Right ventricle myocardium inferior (tissue), 1 donor: ENCODE results near the gene CARS1. TPM values are rescaled to one million over a fixed set of nuclear protein-coding genes. Genes with fewer than 3 reads are reported as not detected.

Experiments used
- ATAC-seq: fragments of 200-7000 bp; cut with Tn5 transposase; one replicate; pipeline ENCODE4 v1.9.1; 2020; ENCODE audit warnings: mild to moderate bottlenecking, moderate library complexity
- DNase-seq: peaks from one replicate; pipeline ENCODE4 v3.0.0; 2021; ENCODE audit errors: missing footprints
- intact Hi-C: fragments of 100-400 bp; cut with DNase I; formaldehyde crosslinking; loops from one replicate; pipeline ENCODE4 v1.11.0; 2022
- total RNA-seq: library from RNA; stranded (reverse); fragmentation: NEBNext Ultra II Directional; extraction: Animal tissue kit (Norgen Biotek cat#: 25700); gene quantifications from one replicate; pipeline ENCODE4 v1.2.1, GENCODE V29; 2021
- donor health status: DM: no; HTN: yes; CAD: no; lungs with severe emphysema.

The CARS1 gene
- total RNA-seq, 1 donor from 2014 or later: 17.2 TPM

DNA sequence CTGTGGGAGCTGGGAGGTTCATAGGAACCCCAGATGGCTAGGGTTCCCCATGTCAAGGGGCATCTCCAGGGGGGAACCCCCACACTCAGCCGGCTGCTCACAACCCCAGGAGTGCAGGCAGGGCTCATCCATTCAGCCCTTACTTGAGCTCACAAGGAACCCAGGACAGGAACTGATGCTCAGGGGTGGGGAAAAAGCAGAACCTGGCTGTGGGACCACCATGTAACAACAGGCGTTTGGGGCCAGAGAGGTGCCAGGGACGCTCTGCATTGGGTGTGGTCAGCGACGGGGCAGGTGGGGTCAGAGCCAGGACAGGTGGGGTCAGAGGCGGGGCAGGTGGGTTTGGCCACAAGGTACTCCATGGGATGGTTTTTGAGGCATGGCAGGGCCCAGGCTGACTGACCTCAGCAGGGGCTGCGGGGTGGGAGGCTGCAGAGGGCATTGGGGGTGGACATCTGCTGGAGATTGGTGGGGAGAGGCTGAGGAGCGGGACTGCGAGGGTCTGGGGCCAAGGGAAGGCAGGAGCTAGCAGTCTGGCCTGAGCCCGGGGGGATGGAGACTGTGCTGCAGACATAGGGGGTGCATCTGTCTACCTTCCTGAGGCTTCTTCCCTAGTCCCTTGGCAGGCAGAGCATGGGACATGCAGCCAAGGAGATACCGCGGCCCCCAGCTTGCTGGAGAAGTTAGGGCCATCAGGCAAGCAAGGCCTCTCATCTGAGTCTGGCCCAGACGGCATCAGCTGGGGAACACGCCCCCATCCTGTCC is 34.0 kb upstream of the CARS1 start:
- ATAC-seq (no peak), DNase-seq (no peak)
- intact Hi-C loops: loop anchor here (1.0 to 5.0 kb wide), 2 partner anchors 34 to 54 kb away; partner anchors contain the start of gene CARS1

GRCh38 chr11:3090096-3090901 is 33.1 kb upstream of the CARS1 start:
- intact Hi-C loops: loop anchor here (5.0 kb wide), 1 partner anchor 33 kb away; the partner anchor contains the start of gene CARS1
- ATAC-seq: no peak
- no peak for DNase-seq

DNA sequence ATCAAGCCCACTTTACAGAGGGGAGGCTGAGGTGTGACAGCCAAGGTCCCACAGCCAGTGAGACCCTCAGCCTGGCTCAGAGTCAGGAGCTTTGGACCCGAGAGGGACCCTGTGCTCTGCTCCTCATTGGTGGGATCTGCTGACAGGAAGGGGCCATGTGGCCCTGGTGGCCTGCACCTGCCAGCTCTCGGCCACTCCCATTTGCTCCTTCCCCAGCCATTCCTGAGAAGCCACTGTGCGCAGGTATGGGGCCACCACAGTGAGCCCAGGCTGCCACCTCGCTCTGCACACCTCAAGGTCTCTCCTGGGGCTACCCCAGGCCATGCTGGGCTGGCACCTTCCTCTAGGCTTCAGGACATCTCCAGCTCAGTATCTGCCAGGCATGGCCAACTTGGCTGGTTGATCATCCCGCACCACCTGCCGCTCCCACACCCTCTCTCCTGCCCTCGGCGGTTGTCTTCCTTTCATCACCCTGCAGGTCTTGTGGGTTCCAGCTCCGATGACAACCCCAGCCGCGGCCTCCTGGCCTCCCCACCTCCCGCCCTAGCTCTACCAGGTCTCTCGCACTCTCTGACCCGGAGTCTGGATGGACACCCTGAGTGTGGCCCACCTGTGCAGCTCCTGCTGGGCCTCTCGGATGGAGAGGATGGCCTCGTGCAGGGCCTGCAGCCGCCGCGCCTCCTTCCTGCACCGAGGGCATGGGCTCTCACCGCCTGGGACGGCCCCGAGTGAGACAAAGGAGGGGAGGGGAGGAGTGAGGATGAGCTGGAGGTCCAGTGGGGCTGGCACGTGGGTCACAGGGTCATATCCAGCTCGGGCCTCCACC is 32.2 kb upstream of the CARS1 start:
- DNase-seq (no peak), ATAC-seq (no peak)
- intact Hi-C loops: loop anchor here (5.0 kb wide), 1 partner anchor 32 kb away; the partner anchor contains the start of gene CARS1

DNA sequence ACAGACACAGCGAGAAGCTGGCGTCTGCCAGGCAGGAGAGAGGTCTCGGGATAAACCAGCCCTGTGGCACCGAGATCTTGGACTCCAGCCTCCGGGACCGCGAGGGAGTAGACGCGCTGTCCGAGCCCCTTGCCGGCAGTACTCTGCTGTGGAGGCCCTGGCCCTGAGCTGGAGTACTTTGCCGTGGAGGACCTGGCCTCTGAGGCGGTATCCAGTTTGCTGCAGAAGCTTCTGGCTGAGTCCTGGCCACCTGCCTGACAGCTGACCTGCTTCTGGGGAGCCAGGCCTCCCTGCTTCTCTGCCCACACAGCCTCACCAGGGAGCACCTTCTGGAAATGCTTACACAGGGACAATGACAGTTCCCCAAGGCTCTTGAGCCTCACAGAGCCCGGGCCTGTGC is 31.6 kb upstream of the CARS1 start:
- intact Hi-C loops: no loop called here
- no peak for DNase-seq
- no peak for ATAC-seq

DNA sequence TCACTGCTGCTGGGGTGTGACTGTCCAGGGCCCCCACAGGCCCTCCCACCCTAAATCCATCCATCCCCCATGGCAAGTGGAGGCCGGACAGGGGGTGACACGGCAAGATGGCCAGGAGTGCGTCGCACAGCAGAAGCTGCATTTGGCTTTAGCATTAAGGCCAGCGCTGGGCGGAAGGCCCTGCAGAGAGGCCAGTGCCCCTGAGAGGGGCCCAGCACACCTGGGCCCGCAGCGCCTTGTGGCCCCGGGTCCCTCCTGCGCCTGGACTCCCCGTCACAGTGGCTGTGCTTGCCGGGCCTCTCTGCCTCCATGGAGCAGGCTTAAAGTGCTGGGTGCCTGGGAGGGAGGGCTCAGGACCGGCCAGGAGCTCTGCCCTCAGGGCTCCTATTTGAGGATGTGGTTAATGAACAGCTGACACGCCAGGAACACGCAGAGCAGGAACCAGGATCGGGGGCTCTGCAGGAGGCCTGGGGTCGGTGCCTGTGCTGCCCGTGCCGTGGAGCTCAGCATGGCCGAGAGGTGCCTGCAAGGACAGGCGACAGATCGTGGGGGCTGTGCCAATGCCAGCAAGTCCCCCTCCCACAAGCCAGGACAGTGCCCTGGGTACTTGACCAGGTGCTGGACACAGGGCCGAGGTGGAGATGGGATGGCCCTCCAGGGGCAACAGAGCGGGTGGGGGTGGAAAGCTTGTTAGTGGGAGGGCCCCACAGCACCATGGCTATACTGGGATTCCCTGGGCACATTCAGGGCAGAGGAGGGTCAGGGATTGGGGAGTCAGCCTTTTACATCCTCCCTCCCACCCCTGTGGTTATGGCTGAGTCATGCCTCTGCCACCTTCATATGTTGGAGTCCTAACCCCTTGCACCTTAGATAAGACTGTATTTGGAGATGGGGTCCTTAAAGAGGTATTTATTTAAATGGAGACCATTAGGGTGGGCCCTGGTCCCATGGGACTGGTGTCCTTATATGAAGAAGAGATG is 30.9 kb upstream of the CARS1 start:
- ATAC-seq (no peak), DNase-seq (no peak)
- intact Hi-C loops: no loop called here

DNA sequence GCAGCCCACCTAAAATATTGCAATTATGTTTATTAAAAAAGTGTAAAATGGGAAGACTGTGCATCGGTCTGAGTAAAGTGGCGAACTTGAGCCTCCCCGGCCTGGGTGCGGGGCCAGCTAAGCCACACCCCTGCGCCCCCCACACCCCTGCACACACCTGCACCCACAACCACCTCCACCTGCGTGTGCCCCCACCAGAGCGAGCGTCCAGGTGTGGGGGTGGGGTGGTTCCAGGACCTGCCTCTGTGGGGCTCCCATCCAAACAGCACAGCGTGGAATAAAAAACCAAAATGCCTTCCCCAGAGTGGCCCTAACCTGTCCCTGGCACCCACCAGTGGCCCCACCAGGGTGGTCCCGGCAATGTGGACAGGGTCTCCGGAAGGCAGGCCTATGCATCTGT is 30.1 kb upstream of the CARS1 start:
- ATAC-seq (no peak), DNase-seq (no peak)
- intact Hi-C loops: no loop called here

DNA sequence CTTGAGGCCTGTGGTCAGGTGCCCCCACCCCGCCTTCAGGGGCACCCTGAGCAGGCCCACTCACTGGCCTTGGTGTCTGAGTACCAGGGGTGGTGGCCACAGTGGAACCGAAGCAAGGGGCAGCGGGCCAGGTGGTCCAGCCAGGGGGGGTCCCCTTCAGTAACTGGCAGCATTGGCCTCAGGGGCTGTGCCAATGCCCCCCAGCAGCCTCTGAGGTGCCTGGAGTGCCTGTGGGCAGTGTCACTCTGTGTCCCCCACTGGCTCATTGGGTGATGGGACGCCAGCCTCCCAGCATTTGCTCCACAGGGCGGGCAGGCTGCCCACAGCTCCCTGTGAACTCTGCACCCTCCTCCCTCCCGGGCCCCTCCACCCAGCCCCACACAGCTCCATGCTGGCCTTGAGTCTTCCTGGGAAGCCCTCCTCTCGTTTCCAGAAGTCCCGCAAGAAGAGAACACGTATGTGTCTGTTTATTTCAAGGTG is 29.5 kb upstream of the CARS1 start:
- intact Hi-C loops: no loop called here
- ATAC-seq (no peak), DNase-seq (no peak)

DNA sequence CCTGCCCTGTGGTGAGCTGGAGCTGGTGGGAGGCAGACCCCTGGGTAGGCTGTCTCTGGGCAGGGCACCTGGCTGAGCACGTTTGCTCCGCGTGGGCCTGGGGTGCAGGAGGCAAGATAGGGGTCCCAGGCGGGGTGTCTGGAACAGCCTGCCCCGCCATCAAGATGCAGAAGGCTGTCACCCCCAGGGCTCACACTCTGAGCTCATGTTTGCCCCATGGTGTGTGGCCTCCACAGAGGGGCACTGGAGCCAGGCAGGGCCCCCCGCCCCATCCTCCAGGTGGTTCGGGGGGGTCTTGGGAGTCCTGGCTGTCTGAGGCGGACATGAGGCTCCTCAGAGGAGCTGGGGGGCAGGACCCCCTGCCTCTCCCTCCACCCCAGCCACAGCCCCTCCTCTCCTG is 28.9 kb upstream of the CARS1 start:
- ATAC-seq: no peak
- intact Hi-C loops: no loop called here
- no peak for DNase-seq

DNA sequence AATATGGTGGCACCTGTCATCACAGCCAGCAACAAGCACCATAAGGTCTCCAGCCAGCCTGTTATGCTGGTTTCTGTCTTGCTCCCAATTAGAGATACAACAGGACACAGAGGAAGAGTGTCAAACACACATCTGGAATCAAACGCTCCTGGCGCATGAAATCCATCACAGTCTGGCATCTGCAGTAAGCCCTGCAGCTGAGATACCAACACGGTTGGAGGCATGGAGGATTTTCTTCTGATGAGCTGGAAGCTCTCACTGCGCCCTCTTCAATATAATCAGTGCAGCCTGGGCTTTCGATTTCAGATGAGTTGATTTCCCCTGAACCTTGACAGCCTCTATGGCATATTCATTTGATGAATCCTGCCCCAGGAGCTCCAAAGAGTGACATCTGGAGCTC is 27.8 kb upstream of the CARS1 start:
- intact Hi-C loops: no loop called here
- DNase-seq (no peak), ATAC-seq (no peak)

GRCh38 chr11:3083321-3083720 is 26.1 kb upstream of the CARS1 start:
- intact Hi-C loops: no loop called here
- DNase-seq (no peak), ATAC-seq (no peak)

DNA sequence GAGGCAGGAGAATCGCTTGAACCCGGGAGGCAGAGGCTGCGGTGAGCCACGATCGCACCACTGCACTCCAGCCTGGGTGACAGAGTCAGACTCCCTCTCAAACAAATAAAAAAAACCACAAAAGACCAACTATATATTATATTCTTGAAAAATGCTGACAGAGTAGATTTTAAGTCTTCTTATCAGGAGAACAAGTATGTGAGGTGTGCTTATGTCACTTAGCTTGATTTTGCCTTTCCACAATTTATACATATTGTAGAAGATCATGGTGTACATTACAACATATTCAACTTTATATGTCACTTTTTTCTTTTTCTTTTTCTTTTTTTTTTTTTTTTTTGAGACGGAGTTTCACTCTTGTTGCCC is 24.1 kb upstream of the CARS1 start:
- intact Hi-C loops: no loop called here
- no peak for ATAC-seq
- no peak for DNase-seq

GRCh38 chr11:3080733-3081385 is 23.6 kb upstream of the CARS1 start:
- ATAC-seq (no peak), DNase-seq (no peak)
- intact Hi-C loops: no loop called here

DNA sequence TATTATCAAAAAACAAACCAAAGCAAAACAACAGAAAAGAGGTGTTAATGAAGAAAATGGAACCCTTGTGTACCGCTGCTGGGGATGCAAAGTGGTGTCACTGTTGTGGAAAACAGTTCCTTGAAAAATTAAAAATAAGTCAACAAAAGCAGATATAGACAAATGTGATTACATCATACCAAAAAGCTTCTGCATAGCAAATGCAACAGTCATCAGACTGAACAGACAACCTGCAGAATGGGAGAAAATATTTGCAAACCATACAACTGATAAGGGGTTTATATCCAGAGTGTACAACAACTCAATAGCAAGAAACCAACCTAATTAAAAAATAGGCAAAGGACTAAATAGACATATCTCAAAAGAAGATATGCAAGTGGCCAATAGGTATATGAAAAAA is 22.9 kb upstream of the CARS1 start:
- no peak for ATAC-seq
- intact Hi-C loops: no loop called here
- DNase-seq: no peak

- no peak for DNase-seq
- ATAC-seq: no peak
- intact Hi-C loops: no loop called here
Measured at GRCh38 chr11:3077846-3078440, 20.7 kb upstream of the CARS1 start.

DNA sequence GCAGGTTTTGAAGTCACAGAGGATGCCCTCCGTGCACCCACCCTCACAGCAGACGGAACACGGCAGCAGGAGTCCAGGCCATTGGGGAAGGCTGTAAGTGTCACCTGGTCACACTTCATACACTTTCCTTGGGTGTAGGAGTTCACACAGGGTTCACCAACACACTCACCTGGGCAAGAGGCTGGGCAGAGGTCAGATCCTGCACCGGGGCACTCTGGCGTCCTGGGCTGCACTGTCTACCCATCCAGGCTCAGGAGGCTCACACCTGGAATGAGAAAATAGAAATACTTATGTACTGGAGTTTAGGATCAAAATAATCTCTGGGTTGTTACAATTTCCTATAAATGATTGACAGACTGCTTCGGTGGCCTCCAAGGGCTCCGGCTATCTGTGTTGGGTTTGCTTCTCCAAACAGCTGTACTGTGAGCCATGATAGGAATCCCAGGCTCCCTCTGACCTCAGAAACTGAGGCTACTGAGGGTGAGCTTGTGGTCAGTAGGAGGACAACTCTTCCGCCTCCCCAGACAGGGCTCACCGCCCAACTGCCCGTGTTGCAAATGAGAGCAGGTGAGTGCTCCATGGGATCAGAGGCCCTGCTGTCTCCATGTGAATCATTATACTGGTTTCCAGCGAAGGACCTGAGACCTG is 20.1 kb upstream of the CARS1 start:
- ATAC-seq: no peak
- intact Hi-C loops: no loop called here
- DNase-seq: no peak

DNA sequence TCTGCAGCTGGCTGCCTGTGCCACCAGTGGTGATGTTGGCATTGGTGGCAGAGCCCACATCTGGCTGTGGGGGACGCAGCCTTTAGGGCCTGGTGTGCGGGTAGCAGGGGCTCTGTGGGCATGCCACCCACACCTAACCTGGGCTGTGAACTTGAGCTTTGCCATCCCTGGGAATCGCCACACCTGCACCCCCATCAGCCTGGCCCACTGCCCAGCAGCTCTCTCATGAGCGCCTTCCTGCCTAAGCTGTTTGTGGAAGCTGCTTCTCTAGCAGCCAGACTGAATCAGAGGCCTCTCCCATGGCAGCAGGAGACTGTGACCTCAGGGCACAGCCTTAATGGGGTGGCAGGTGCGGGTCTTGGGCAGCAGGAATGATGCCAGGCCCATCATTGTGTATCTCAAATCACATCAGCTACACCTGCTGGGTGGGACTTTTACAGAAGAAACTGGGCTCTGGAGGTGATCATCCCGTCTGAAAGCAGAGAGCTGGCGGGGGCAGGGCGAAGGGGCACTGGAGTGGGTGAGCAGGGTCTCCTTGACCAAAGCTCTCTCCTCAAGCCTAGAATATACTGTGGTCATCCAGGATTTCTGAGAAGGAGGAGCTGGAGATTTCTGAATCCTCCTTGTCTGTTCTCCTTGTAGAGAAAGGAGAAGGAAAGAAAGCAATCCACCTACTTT is 17.8 kb upstream of the CARS1 start:
- ATAC-seq (no peak), DNase-seq (no peak)
- intact Hi-C loops: no loop called here
